ENCODE data around the gene C8G.

- TF ChIP-seq POLR2A (IDR thresholded peaks at IDR 0.05; ENCODE audit: low read length): no peak
- no peak for TF ChIP-seq GATA1 (IDR thresholded peaks at IDR 0.05; ENCODE audit: low read depth, low read length)
Observed at GRCh38 chr9:136957461-136957860, 12.4 kb downstream of the C8G start.

Data from erythroblast (primary cell).